ENCODE measurements around the gene LRRC74A. TPM values are rescaled to one million over a fixed set of nuclear protein-coding genes. Genes with fewer than 3 reads are reported as not detected.

Gene LRRC74A
- polyA plus RNA-seq, 1 of the 3 experiments (the other 2 are of a cell fraction), result not detected

DNA sequence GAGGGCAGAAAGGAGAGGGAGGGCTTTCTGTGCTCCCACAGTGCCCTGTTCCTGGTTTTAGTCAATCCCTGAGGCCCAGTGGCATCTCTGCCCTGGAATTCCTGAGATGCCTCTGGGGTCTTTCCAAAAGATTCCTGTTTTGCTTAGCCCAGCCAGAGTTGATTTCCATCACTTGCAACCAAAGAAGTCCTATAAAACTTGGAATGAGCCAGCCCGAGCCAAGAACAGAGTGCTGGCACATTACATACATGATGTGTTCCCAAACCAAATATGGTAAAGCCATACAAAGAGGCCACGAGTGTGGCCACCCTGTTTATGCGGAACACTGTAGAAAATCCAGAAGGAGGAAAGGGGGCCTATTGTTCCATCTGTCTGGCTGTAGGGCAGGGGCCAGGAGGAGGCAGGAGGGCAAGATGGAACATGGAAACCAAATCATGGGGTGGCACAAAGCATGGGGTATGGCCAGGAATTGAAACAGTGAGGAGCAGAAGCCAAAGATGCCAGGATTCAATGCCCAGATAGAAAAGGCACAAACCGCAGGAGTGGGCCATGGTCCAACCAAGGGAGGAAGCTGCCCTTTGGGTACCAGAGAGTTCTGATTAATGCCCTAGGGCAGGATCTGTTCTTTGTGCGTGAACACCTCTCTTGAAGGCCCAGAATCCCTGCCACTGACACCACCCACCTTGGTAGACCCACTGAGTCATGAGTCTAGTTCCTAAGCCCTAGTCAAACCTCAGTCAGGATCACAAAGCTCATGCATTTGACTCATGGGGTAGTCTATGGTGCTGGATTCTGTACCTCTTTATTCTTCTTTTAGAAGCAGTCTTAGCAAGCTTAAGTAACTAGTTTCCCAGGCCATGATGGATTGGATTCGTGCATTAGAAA lies 75.2 kb downstream of the LRRC74A start:
- H3K36me3 ChIP-seq (replicated peaks in 1 of 2; ENCODE audit: control insufficient read depth in 1 of 2, insufficient read depth in 2 of 2, low read length in 1 of 2), result no peaks in the 10 kb centered on the region
- WGBS (ENCODE audit: low lambda C conversion rate), result 74% methylated on average over 5 of the region's 6 CpGs
- CTCF ChIA-PET, result interaction anchor here (1.0 to 6.0 kb wide), 7 partner anchors 12 to 169 kb away, joined by 3 to 41 read pairs (median 15); no protein-coding TSS in a partner anchor
- DNase-seq, result no peak
- no peak overlapping the region for H3K27ac ChIP-seq (ENCODE audit: low read depth in 2 of 2, low read length in 1 of 2)
- H3F3A ChIP-seq (replicated peaks; ENCODE audit: insufficient read depth), result peaks cover 29% of the 10 kb centered on the region
- no peak for TF ChIP-seq CHD2 (IDR thresholded peaks at IDR 0.05; ENCODE audit: low read length, partially characterized antibody)
- no peak for TF ChIP-seq FOXJ3 (CRISPR knock-in tag; IDR thresholded peaks at IDR 0.05)
- TF ChIP-seq SMC3 (IDR thresholded peaks at IDR 0.05; ENCODE audit: low read depth, low read length), result no peak
- no peak for TF ChIP-seq MXI1 (IDR thresholded peaks at IDR 0.05; ENCODE audit: low read depth, low read length)
- TF ChIP-seq ELF1 (IDR thresholded peaks at IDR 0.05), result no peak
- no peak for TF ChIP-seq RXRA (IDR thresholded peaks at IDR 0.05; ENCODE audit: borderline replicate concordance, low read depth)
- TF ChIP-seq, protein P1, sequence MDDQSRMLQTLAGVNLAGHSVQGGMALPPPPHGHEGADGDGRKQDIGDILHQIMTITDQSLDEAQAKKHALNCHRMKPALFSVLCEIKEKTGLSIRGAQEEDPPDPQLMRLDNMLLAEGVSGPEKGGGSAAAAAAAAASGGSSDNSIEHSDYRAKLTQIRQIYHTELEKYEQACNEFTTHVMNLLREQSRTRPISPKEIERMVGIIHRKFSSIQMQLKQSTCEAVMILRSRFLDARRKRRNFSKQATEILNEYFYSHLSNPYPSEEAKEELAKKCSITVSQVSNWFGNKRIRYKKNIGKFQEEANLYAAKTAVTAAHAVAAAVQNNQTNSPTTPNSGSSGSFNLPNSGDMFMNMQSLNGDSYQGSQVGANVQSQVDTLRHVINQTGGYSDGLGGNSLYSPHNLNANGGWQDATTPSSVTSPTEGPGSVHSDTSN (IDR thresholded peaks at IDR 0.05), result no peak
- no peak for TF ChIP-seq NFIC (IDR thresholded peaks at IDR 0.05; ENCODE audit: borderline replicate concordance)
- no peak for TF ChIP-seq FOXM1 (IDR thresholded peaks at IDR 0.05; ENCODE audit: low read depth)
- TF ChIP-seq ZBTB33 (IDR thresholded peaks at IDR 0.05; ENCODE audit: borderline replicate concordance, low read depth), result no peak
- TF ChIP-seq RFX5 (IDR thresholded peaks at IDR 0.05; ENCODE audit: low read length), result no peak
- TF ChIP-seq TEAD4 (IDR thresholded peaks at IDR 0.05; ENCODE audit: borderline replicate concordance, insufficient read depth), result no peak
- no peak for TF ChIP-seq IRF3 (IDR thresholded peaks at IDR 0.05; ENCODE audit: low read depth, low read length)
- TF ChIP-seq, protein P2, sequence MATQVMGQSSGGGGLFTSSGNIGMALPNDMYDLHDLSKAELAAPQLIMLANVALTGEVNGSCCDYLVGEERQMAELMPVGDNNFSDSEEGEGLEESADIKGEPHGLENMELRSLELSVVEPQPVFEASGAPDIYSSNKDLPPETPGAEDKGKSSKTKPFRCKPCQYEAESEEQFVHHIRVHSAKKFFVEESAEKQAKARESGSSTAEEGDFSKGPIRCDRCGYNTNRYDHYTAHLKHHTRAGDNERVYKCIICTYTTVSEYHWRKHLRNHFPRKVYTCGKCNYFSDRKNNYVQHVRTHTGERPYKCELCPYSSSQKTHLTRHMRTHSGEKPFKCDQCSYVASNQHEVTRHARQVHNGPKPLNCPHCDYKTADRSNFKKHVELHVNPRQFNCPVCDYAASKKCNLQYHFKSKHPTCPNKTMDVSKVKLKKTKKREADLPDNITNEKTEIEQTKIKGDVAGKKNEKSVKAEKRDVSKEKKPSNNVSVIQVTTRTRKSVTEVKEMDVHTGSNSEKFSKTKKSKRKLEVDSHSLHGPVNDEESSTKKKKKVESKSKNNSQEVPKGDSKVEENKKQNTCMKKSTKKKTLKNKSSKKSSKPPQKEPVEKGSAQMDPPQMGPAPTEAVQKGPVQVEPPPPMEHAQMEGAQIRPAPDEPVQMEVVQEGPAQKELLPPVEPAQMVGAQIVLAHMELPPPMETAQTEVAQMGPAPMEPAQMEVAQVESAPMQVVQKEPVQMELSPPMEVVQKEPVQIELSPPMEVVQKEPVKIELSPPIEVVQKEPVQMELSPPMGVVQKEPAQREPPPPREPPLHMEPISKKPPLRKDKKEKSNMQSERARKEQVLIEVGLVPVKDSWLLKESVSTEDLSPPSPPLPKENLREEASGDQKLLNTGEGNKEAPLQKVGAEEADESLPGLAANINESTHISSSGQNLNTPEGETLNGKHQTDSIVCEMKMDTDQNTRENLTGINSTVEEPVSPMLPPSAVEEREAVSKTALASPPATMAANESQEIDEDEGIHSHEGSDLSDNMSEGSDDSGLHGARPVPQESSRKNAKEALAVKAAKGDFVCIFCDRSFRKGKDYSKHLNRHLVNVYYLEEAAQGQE (IDR thresholded peaks at IDR 0.05; ENCODE audit: low read depth, low read length), result no peak
- no peak for TF ChIP-seq EZH2phosphoT487 (IDR thresholded peaks at IDR 0.05; ENCODE audit: borderline replicate concordance, low read depth)
- H3K27me3 ChIP-seq (ENCODE audit: insufficient read depth), result no peaks in the 10 kb centered on the region
- no peak overlapping the region for H3K9ac ChIP-seq
- POLR2A ChIA-PET, result no interaction called here
- no peak overlapping the region for H3K4me3 ChIP-seq (ENCODE audit: low read depth in 2 of 2, low read length in 1 of 2)
- no peaks in the 10 kb centered on the region for H3K9me3 ChIP-seq
- no peaks in the 10 kb centered on the region for H3K9me2 ChIP-seq
- no peak overlapping the region for H2AFZ ChIP-seq (ENCODE audit: low read depth)
- no peaks in the 10 kb centered on the region for H4K20me1 ChIP-seq (ENCODE audit: insufficient read depth)
- H3K79me2 ChIP-seq (ENCODE audit: insufficient read depth), result no peaks in the 10 kb centered on the region
- no peak overlapping the region for H3K4me2 ChIP-seq
- H3K4me1 ChIP-seq (ENCODE audit: control insufficient read depth in 1 of 2, insufficient read depth in 2 of 2, low read depth in 1 of 2, low read length in 1 of 2), result peaks cover 19 to 24% of the 10 kb centered on the region in 2 experiments; a peak in 2 of 4 replicates

All from SK-N-SH (cell line).